OCI-LY3 (cell line): ENCODE measurements around the gene PPA1.

Experiments used
- CTCF ChIP-seq: fragments of 200-600, 300-600 bp; sonication (generic); IDR thresholded peaks from 2 replicates; pipeline ENCODE4 v1.5.1; 2014; ENCODE audit warnings: antibody characterized with exemption, low read length, low read depth
- EZH2phosphoT487 ChIP-seq: fragments of 200-600 bp; shearing (Covaris generic); IDR thresholded peaks from 2 replicates; pipeline ENCODE4 v1.6.1; 2018; ENCODE audit warnings: antibody characterized with exemption, mixed run types, low read depth

GRCh38 chr10:70164163-70164562 is 69.1 kb downstream of the PPA1 start:
- TF ChIP-seq CTCF = no peak
- no peak for TF ChIP-seq EZH2phosphoT487
